Vagina (tissue), 2 donors: ENCODE data around the gene HMCN1.

Experiments
- POLR2A ChIP-seq, 2 donors: fragments of 450-650 bp; IDR thresholded peaks; one replicate each; pipeline ENCODE4 v1.6.1; 2017; ENCODE audit warnings: antibody characterized with exemption in 2 of 2, mild to moderate bottlenecking in 2 of 2, moderate library complexity in 2 of 2
- TF ChIP-seq, protein P1 (sequence below), 3 experiments: fragments of 450-650 bp in 2 of 3; fragments of 200-600 bp in 1 of 3; sonication (generic) in 1 of 3; IDR thresholded peaks; one replicate each; pipeline ENCODE4 v1.5.1; 2017 to 2019; ENCODE audit warnings: antibody characterized with exemption in 3 of 3, mild to moderate bottlenecking in 2 of 3, moderate library complexity in 2 of 3

DNA sequence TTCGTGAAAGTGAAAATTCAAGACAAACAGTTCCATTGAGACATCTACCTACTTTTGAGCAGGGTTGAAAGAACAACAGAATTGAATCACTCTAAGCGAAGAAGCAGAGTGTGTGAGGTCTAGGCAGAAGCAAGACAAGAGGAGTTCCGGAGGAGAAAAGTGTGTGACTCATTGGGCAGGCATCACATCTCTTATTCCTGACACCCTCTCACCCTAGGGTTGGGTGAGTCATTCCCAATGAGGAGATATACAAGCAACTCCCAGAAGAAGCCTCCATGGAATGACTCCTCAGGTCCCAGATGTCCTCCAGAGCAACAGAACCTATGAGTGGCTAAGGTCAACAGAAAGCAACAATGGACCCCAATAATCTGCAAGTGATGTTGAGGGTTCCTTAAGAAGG is 502.7 kb downstream of the HMCN1 start:
- TF ChIP-seq, protein P1, sequence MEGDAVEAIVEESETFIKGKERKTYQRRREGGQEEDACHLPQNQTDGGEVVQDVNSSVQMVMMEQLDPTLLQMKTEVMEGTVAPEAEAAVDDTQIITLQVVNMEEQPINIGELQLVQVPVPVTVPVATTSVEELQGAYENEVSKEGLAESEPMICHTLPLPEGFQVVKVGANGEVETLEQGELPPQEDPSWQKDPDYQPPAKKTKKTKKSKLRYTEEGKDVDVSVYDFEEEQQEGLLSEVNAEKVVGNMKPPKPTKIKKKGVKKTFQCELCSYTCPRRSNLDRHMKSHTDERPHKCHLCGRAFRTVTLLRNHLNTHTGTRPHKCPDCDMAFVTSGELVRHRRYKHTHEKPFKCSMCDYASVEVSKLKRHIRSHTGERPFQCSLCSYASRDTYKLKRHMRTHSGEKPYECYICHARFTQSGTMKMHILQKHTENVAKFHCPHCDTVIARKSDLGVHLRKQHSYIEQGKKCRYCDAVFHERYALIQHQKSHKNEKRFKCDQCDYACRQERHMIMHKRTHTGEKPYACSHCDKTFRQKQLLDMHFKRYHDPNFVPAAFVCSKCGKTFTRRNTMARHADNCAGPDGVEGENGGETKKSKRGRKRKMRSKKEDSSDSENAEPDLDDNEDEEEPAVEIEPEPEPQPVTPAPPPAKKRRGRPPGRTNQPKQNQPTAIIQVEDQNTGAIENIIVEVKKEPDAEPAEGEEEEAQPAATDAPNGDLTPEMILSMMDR (IDR thresholded peaks at IDR 0.05) = no peak
- TF ChIP-seq POLR2A (IDR thresholded peaks at IDR 0.05) = no peak
